GM23338 (cell line): ENCODE measurements around the gene RABGAP1L.

Source experiments
- CREB1 ChIP-seq: fragments of 250-450 bp; sonication (Bioruptor Pico); IDR thresholded peaks from 2 replicates; pipeline ENCODE4 v1.5.0; 2020; ENCODE audit warnings: low read depth, mild to moderate bottlenecking, moderate library complexity
- EZH2 ChIP-seq: fragments of 200-600 bp; sonication (generic); IDR thresholded peaks from one replicate; pipeline ENCODE4 v1.8.0; 2017; ENCODE audit warnings: antibody characterized with exemption, mild to moderate bottlenecking, low read depth; ENCODE audit not compliant: unreplicated experiment
- EZH2phosphoT487 ChIP-seq: fragments of 200-600 bp; sonication (generic); IDR thresholded peaks from one replicate; pipeline ENCODE4 v1.8.1; 2018; ENCODE audit warnings: antibody characterized with exemption; ENCODE audit not compliant: unreplicated experiment
- JUNB ChIP-seq: IDR thresholded peaks from one replicate; pipeline ENCODE4 v1.6.1; 2016; ENCODE audit warnings: antibody characterized with exemption; ENCODE audit not compliant: unreplicated experiment
- NANOG ChIP-seq: IDR thresholded peaks from 2 replicates; pipeline ENCODE4 v1.6.1; 2016; ENCODE audit warnings: antibody characterized with exemption, borderline replicate concordance
- POLR2AphosphoS5 ChIP-seq: IDR thresholded peaks from 2 replicates; pipeline ENCODE4 v1.6.1; 2016; ENCODE audit warnings: antibody characterized with exemption, low read depth
- STAT1 ChIP-seq: IDR thresholded peaks from one replicate; pipeline ENCODE4 v1.6.1; 2016; ENCODE audit warnings: antibody characterized with exemption; ENCODE audit not compliant: unreplicated experiment
- ZNF114 ChIP-seq: fragments of 250-450 bp; sonication (Bioruptor Pico); IDR thresholded peaks from 2 replicates; pipeline ENCODE4 v1.5.0; 2020; ENCODE audit warnings: mild to moderate bottlenecking, moderate library complexity
- ZNF331 ChIP-seq: fragments of 250-450 bp; sonication (Bioruptor Pico); IDR thresholded peaks from 2 replicates; pipeline ENCODE4 v1.5.0; 2020; ENCODE audit warnings: low read depth, mild to moderate bottlenecking, moderate library complexity
- TF ChIP-seq, protein P1 (sequence below), 2 experiments: fragments of 200-600 bp in 1 of 2; sonication (generic) in 1 of 2; conservative IDR thresholded peaks; 2 replicates each; pipeline versions ENCODE4 v1.5.1 to v1.6.1; 2016 to 2017; ENCODE audit warnings: antibody characterized with exemption in 2 of 2, low read depth in 2 of 2, mild to moderate bottlenecking in 2 of 2, moderate library complexity in 1 of 2
- TF ChIP-seq, protein P2 (sequence below): IDR thresholded peaks from one replicate; pipeline ENCODE4 v1.6.1; 2018; ENCODE audit warnings: antibody characterized with exemption; ENCODE audit not compliant: unreplicated experiment
- TF ChIP-seq, protein P3 (sequence below): IDR thresholded peaks from 2 replicates; pipeline ENCODE4 v1.6.1; 2016; ENCODE audit warnings: antibody characterized with exemption
- TF ChIP-seq, protein P4 (sequence below): fragments of 250-450 bp; sonication (Bioruptor Pico); IDR thresholded peaks from 2 replicates; pipeline ENCODE4 v1.5.0; 2020; ENCODE audit warnings: mild to moderate bottlenecking, moderate library complexity

DNA sequence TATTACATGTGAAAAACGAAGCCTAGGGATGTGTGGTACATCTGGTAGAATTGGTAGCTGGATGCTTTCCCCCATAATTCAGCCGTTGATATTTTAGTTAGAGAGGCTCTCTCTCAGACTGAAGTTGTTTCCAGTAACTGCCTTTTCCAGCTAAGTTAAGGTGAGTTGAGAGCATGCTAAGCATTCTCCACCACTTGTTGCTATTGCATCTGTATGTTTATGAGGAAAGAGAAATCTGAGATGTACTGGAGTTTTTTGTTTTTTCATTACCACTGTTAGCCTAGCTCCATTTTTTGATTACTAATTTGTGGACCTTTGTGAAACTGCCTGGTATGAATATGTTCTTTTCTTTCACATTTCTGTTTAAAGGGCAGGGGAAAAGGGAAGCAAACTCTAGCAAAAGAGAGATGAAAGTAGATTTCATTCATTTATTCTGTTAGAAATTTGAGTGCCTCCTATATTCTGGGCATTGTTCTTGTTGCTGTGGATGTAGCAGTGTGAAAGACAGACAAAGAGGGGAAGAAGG lies 650.5 kb downstream of the RABGAP1L start:
- TF ChIP-seq, protein P1, sequence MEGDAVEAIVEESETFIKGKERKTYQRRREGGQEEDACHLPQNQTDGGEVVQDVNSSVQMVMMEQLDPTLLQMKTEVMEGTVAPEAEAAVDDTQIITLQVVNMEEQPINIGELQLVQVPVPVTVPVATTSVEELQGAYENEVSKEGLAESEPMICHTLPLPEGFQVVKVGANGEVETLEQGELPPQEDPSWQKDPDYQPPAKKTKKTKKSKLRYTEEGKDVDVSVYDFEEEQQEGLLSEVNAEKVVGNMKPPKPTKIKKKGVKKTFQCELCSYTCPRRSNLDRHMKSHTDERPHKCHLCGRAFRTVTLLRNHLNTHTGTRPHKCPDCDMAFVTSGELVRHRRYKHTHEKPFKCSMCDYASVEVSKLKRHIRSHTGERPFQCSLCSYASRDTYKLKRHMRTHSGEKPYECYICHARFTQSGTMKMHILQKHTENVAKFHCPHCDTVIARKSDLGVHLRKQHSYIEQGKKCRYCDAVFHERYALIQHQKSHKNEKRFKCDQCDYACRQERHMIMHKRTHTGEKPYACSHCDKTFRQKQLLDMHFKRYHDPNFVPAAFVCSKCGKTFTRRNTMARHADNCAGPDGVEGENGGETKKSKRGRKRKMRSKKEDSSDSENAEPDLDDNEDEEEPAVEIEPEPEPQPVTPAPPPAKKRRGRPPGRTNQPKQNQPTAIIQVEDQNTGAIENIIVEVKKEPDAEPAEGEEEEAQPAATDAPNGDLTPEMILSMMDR (conservative IDR thresholded peaks at IDR 0.05; ENCODE audit: low read depth in 2 of 2): no peak
- TF ChIP-seq EZH2 (no peak), EZH2phosphoT487 (no peak), POLR2AphosphoS5 (no peak), CREB1 (CRISPR knock-in tag) (no peak), JUNB (no peak), STAT1 (no peak), ZNF114 (CRISPR knock-in tag) (no peak), ZNF331 (CRISPR knock-in tag) (no peak), NANOG (no peak)
- TF ChIP-seq, protein P2, sequence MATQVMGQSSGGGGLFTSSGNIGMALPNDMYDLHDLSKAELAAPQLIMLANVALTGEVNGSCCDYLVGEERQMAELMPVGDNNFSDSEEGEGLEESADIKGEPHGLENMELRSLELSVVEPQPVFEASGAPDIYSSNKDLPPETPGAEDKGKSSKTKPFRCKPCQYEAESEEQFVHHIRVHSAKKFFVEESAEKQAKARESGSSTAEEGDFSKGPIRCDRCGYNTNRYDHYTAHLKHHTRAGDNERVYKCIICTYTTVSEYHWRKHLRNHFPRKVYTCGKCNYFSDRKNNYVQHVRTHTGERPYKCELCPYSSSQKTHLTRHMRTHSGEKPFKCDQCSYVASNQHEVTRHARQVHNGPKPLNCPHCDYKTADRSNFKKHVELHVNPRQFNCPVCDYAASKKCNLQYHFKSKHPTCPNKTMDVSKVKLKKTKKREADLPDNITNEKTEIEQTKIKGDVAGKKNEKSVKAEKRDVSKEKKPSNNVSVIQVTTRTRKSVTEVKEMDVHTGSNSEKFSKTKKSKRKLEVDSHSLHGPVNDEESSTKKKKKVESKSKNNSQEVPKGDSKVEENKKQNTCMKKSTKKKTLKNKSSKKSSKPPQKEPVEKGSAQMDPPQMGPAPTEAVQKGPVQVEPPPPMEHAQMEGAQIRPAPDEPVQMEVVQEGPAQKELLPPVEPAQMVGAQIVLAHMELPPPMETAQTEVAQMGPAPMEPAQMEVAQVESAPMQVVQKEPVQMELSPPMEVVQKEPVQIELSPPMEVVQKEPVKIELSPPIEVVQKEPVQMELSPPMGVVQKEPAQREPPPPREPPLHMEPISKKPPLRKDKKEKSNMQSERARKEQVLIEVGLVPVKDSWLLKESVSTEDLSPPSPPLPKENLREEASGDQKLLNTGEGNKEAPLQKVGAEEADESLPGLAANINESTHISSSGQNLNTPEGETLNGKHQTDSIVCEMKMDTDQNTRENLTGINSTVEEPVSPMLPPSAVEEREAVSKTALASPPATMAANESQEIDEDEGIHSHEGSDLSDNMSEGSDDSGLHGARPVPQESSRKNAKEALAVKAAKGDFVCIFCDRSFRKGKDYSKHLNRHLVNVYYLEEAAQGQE: no peak
- TF ChIP-seq, protein P3, sequence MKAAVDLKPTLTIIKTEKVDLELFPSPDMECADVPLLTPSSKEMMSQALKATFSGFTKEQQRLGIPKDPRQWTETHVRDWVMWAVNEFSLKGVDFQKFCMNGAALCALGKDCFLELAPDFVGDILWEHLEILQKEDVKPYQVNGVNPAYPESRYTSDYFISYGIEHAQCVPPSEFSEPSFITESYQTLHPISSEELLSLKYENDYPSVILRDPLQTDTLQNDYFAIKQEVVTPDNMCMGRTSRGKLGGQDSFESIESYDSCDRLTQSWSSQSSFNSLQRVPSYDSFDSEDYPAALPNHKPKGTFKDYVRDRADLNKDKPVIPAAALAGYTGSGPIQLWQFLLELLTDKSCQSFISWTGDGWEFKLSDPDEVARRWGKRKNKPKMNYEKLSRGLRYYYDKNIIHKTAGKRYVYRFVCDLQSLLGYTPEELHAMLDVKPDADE: no peak
- TF ChIP-seq, protein P4, sequence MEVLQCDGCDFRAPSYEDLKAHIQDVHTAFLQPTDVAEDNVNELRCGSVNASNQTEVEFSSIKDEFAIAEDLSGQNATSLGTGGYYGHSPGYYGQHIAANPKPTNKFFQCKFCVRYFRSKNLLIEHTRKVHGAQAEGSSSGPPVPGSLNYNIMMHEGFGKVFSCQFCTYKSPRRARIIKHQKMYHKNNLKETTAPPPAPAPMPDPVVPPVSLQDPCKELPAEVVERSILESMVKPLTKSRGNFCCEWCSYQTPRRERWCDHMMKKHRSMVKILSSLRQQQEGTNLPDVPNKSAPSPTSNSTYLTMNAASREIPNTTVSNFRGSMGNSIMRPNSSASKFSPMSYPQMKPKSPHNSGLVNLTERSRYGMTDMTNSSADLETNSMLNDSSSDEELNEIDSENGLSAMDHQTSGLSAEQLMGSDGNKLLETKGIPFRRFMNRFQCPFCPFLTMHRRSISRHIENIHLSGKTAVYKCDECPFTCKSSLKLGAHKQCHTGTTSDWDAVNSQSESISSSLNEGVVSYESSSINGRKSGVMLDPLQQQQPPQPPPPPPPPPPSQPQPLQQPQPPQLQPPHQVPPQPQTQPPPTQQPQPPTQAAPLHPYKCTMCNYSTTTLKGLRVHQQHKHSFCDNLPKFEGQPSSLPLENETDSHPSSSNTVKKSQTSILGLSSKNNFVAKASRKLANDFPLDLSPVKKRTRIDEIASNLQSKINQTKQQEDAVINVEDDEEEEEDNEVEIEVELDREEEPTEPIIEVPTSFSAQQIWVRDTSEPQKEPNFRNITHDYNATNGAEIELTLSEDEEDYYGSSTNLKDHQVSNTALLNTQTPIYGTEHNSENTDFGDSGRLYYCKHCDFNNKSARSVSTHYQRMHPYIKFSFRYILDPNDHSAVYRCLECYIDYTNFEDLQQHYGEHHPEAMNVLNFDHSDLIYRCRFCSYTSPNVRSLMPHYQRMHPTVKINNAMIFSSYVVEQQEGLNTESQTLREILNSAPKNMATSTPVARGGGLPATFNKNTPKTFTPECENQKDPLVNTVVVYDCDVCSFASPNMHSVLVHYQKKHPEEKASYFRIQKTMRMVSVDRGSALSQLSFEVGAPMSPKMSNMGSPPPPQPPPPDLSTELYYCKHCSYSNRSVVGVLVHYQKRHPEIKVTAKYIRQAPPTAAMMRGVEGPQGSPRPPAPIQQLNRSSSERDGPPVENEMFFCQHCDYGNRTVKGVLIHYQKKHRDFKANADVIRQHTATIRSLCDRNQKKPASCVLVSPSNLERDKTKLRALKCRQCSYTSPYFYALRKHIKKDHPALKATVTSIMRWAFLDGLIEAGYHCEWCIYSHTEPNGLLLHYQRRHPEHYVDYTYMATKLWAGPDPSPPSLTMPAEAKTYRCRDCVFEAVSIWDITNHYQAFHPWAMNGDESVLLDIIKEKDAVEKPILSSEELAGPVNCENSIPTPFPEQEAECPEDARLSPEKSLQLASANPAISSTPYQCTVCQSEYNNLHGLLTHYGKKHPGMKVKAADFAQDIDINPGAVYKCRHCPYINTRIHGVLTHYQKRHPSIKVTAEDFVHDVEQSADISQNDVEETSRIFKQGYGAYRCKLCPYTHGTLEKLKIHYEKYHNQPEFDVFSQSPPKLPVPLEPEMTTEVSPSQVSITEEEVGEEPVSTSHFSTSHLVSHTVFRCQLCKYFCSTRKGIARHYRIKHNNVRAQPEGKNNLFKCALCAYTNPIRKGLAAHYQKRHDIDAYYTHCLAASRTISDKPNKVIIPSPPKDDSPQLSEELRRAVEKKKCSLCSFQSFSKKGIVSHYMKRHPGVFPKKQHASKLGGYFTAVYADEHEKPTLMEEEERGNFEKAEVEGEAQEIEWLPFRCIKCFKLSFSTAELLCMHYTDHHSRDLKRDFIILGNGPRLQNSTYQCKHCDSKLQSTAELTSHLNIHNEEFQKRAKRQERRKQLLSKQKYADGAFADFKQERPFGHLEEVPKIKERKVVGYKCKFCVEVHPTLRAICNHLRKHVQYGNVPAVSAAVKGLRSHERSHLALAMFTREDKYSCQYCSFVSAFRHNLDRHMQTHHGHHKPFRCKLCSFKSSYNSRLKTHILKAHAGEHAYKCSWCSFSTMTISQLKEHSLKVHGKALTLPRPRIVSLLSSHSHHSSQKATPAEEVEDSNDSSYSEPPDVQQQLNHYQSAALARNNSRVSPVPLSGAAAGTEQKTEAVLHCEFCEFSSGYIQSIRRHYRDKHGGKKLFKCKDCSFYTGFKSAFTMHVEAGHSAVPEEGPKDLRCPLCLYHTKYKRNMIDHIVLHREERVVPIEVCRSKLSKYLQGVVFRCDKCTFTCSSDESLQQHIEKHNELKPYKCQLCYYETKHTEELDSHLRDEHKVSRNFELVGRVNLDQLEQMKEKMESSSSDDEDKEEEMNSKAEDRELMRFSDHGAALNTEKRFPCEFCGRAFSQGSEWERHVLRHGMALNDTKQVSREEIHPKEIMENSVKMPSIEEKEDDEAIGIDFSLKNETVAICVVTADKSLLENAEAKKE (CRISPR knock-in tag): no peak
